ENCODE results near the gene GPATCH8. TPM values are rescaled to one million over a fixed set of nuclear protein-coding genes. Genes with fewer than 3 reads are reported as not detected.

GPATCH8 gene
- polyA plus RNA-seq, 1 of the 3 experiments (the other 2 are of a cell fraction), result 12.7 TPM

GRCh38 chr17:44432254-44433157, 70.7 kb downstream of the GPATCH8 start:
- Histone ChIP-seq H3K79me2 (ENCODE audit: insufficient read depth) (peaks cover 49% of the 10 kb centered on the region), H3K4me1 (ENCODE audit: control insufficient read depth in 1 of 2, insufficient read depth in 2 of 2, low read depth in 1 of 2, low read length in 1 of 2) (no peaks in the 10 kb centered on the region), H3K9me2 (no peaks in the 10 kb centered on the region), H3K4me3 (ENCODE audit: low read depth in 2 of 2, low read length in 1 of 2) (no peak overlapping the region), H3K4me2 (no peak overlapping the region), H3K27me3 (ENCODE audit: insufficient read depth) (no peaks in the 10 kb centered on the region), H2AFZ (ENCODE audit: low read depth) (no peak overlapping the region), H3K9ac (no peak overlapping the region), H3K9me3 (no peaks in the 10 kb centered on the region), H3K27ac (ENCODE audit: low read depth in 2 of 2, low read length in 1 of 2) (no peak overlapping the region), H3K36me3 (replicated peaks in 1 of 2; ENCODE audit: control insufficient read depth in 1 of 2, insufficient read depth in 2 of 2, low read length in 1 of 2) (peaks cover 26 to 63% of the 10 kb centered on the region in 2 experiments), H4K20me1 (ENCODE audit: insufficient read depth) (no peaks in the 10 kb centered on the region), H3F3A (replicated peaks; ENCODE audit: insufficient read depth) (peaks cover 3% of the 10 kb centered on the region)
- TF ChIP-seq SIN3A (IDR thresholded peaks at IDR 0.05; ENCODE audit: borderline replicate concordance, low read depth, low read length) (no peak), POLR2AphosphoS5 (IDR thresholded peaks at IDR 0.05; ENCODE audit: low read depth, low read length) (no peak), MXI1 (IDR thresholded peaks at IDR 0.05; ENCODE audit: low read depth, low read length) (no peak), GABPA (IDR thresholded peaks at IDR 0.05; ENCODE audit: low read depth) (no peak), FOXJ3 (CRISPR knock-in tag; IDR thresholded peaks at IDR 0.05) (no peak), CHD2 (IDR thresholded peaks at IDR 0.05; ENCODE audit: low read length, partially characterized antibody) (no peak), TAF1 (IDR thresholded peaks at IDR 0.05; ENCODE audit: borderline replicate concordance, low read depth, low read length) (no peak), SMC3 (IDR thresholded peaks at IDR 0.05; ENCODE audit: low read depth, low read length) (no peak), EP300 (IDR thresholded peaks at IDR 0.05; ENCODE audit: borderline replicate concordance in 1 of 2, low read depth in 1 of 2, low read length in 1 of 2) (no peak), FOSL2 (IDR thresholded peaks at IDR 0.05; ENCODE audit: borderline replicate concordance, low read depth) (no peak)
- TF ChIP-seq, protein P1, sequence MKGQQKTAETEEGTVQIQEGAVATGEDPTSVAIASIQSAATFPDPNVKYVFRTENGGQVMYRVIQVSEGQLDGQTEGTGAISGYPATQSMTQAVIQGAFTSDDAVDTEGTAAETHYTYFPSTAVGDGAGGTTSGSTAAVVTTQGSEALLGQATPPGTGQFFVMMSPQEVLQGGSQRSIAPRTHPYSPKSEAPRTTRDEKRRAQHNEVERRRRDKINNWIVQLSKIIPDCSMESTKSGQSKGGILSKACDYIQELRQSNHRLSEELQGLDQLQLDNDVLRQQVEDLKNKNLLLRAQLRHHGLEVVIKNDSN (IDR thresholded peaks at IDR 0.05; ENCODE audit: borderline replicate concordance, low read depth), result no peak
- TF ChIP-seq, protein P2, sequence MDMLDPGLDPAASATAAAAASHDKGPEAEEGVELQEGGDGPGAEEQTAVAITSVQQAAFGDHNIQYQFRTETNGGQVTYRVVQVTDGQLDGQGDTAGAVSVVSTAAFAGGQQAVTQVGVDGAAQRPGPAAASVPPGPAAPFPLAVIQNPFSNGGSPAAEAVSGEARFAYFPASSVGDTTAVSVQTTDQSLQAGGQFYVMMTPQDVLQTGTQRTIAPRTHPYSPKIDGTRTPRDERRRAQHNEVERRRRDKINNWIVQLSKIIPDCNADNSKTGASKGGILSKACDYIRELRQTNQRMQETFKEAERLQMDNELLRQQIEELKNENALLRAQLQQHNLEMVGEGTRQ (IDR thresholded peaks at IDR 0.05; ENCODE audit: borderline replicate concordance, low read depth, low read length), result no peak
- TF ChIP-seq, protein P3, sequence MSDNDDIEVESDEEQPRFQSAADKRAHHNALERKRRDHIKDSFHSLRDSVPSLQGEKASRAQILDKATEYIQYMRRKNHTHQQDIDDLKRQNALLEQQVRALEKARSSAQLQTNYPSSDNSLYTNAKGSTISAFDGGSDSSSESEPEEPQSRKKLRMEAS (IDR thresholded peaks at IDR 0.05; ENCODE audit: low read depth), result no peak
- TF ChIP-seq, protein P4, sequence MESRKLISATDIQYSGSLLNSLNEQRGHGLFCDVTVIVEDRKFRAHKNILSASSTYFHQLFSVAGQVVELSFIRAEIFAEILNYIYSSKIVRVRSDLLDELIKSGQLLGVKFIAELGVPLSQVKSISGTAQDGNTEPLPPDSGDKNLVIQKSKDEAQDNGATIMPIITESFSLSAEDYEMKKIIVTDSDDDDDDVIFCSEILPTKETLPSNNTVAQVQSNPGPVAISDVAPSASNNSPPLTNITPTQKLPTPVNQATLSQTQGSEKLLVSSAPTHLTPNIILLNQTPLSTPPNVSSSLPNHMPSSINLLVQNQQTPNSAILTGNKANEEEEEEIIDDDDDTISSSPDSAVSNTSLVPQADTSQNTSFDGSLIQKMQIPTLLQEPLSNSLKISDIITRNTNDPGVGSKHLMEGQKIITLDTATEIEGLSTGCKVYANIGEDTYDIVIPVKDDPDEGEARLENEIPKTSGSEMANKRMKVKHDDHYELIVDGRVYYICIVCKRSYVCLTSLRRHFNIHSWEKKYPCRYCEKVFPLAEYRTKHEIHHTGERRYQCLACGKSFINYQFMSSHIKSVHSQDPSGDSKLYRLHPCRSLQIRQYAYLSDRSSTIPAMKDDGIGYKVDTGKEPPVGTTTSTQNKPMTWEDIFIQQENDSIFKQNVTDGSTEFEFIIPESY (IDR thresholded peaks at IDR 0.05; ENCODE audit: borderline replicate concordance, low read depth), result no peak
- WGBS (ENCODE audit: low lambda C conversion rate), result 93% methylated on average over 9 of the region's 9 CpGs
- CTCF ChIA-PET, result interaction anchor here (1.4 to 1.6 kb wide), 2 partner anchors 32 to 42 kb away, joined by 4 to 7 read pairs; no protein-coding TSS in a partner anchor
- DNase-seq, result no peak
- POLR2A ChIA-PET, result no interaction called here
